RWPE2 (cell line): ENCODE results near the gene SPEG.

ENCODE experiments used
- ATAC-seq: fragments of 200-7000 bp; cut with Tn5 transposase; 3 replicates; pipeline ENCODE4 v1.9.1; 2021; ENCODE audit warnings: low read depth
- DNase-seq: peaks from one replicate; pipeline ENCODE4 v3.0.0-alpha.2; 2020; ENCODE audit warnings: low spot score
- H3K27ac ChIP-seq: fragments of 450-650 bp; 2 replicates; pipeline ENCODE4 v1.5.1; 2017; ENCODE audit warnings: mild to moderate bottlenecking; ENCODE audit not compliant: poor library complexity, severe bottlenecking
- H3K27me3 ChIP-seq: fragments of 250-450 bp; sonication (Bioruptor Pico); 2 replicates; pipeline ENCODE4 v1.5.1; 2021; ENCODE audit warnings: mild to moderate bottlenecking, moderate library complexity; ENCODE audit not compliant: insufficient read depth, poor library complexity, severe bottlenecking
- H3K36me3 ChIP-seq: fragments of 250-450 bp; sonication (Bioruptor Pico); 2 replicates; pipeline ENCODE4 v1.5.1; 2020; ENCODE audit warnings: low read depth, mild to moderate bottlenecking, moderate library complexity
- H3K4me1 ChIP-seq: fragments of 250-450 bp; sonication (Bioruptor Pico); 2 replicates; pipeline ENCODE4 v1.5.1; 2021; ENCODE audit warnings: mild to moderate bottlenecking, moderate library complexity; ENCODE audit not compliant: insufficient read depth, poor library complexity, severe bottlenecking
- H3K4me3 ChIP-seq: fragments of 250-450 bp; sonication (Bioruptor Pico); 2 replicates; pipeline ENCODE4 v1.5.1; 2021; ENCODE audit warnings: mild to moderate bottlenecking, moderate library complexity; ENCODE audit not compliant: severe bottlenecking
- H3K9me3 ChIP-seq: fragments of 250-450 bp; sonication (Bioruptor Pico); 2 replicates; pipeline ENCODE4 v1.5.1; 2021; ENCODE audit warnings: mild to moderate bottlenecking, moderate library complexity; ENCODE audit not compliant: severe bottlenecking
- CTCF ChIP-seq: fragments of 450-650 bp; IDR thresholded peaks from one replicate; pipeline ENCODE4 v1.5.1; 2017; ENCODE audit warnings: mild to moderate bottlenecking, moderate library complexity; ENCODE audit not compliant: poor library complexity, severe bottlenecking

The SPEG gene

GRCh38 chr2:219508971-219509779 is 74.5 kb downstream of the SPEG start:
- Histone ChIP-seq H3K27ac (no peak overlapping the region), H3K9me3 (no peaks in the 10 kb centered on the region), H3K36me3 (peaks cover 11% of the 10 kb centered on the region; the same call in 1 of the 2 replicates), H3K27me3 (peaks cover 44% of the 10 kb centered on the region), H3K4me1 (no peaks in the 10 kb centered on the region), H3K4me3 (no peak overlapping the region)
- DNase-seq (no peak), ATAC-seq (peak; percentile 30)
- TF ChIP-seq CTCF, result no peak

- 0 out of 2 replicates have a peak, but pooled peaks cover 4% of the 10 kb centered on the region for H3K36me3 ChIP-seq
- no peaks in the 10 kb centered on the region for H3K4me1 ChIP-seq
- H3K27ac ChIP-seq, result no peak overlapping the region
- ATAC-seq, result peak; percentile 72
- H3K27me3 ChIP-seq, result peaks cover 52% of the 10 kb centered on the region
- no peak overlapping the region for H3K4me3 ChIP-seq
- peak; percentile 72 for TF ChIP-seq CTCF
- H3K9me3 ChIP-seq, result no peaks in the 10 kb centered on the region
- DNase-seq, result no peak
Measured at GRCh38 chr2:219509780-219510511, 75.3 kb downstream of the SPEG start.

- H3K4me1 ChIP-seq, result no peaks in the 10 kb centered on the region
- no peak for ATAC-seq
- no peaks in the 10 kb centered on the region for H3K9me3 ChIP-seq
- no peak overlapping the region for H3K4me3 ChIP-seq
- peaks cover 56% of the 10 kb centered on the region for H3K27me3 ChIP-seq
- no peak for DNase-seq
- no peak overlapping the region for H3K27ac ChIP-seq
- TF ChIP-seq CTCF, result no peak
- 0 out of 2 replicates have a peak, but pooled peaks cover 3% of the 10 kb centered on the region for H3K36me3 ChIP-seq
Measured at GRCh38 chr2:219510512-219511135, 76.0 kb downstream of the SPEG start.

GRCh38 chr2:219511547-219512325 is 77.1 kb downstream of the SPEG start:
- no peak for DNase-seq
- no peak for TF ChIP-seq CTCF
- no peaks in the 10 kb centered on the region for H3K4me1 ChIP-seq
- H3K27ac ChIP-seq, result no peak overlapping the region
- peaks cover 60% of the 10 kb centered on the region for H3K27me3 ChIP-seq
- ATAC-seq, result no peak
- no peak overlapping the region for H3K4me3 ChIP-seq
- no peaks in the 10 kb centered on the region for H3K36me3 ChIP-seq
- no peaks in the 10 kb centered on the region for H3K9me3 ChIP-seq
